ENCODE data around the gene CLIC5. TPM values are rescaled to one million over a fixed set of nuclear protein-coding genes. Genes with fewer than 3 reads are reported as not detected.
A peak's percentile ranks its signal among the peaks of the same experiment; 100 is the strongest.

The CLIC5 gene
- total and polyA plus RNA-seq, 5 donors from 2014 or later, result 0.76 to 4.7 (median 2.3) TPM

DNA sequence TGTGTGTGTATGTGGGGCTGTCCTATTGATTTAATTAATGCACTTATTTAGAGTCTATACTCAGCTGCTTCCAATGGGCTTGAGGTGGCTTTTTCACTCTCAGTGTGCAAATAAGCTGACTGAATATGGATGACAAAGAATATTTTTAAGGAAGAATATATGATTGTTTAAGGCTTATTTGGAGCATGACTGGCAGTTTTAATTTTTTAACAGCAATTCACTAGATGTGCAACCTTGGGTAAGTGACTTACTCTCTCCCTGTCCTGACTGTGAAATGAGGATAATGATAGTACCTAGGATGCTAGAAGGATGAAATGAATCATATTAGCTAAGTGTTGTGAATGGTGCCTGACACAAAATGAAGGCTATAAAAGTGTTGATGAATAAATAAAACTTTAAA, 67.9 kb downstream of the CLIC5 start:
- Mint-ChIP-seq H3K27ac (no peak overlapping the region), H3K36me3 (peaks cover 8% of the 10 kb centered on the region), H3K4me3 (no peak overlapping the region), H3K9me3 (peaks cover 0 to 2% (median 0%) of the 10 kb centered on the region in 7 donors), H3K27me3 (no peaks in the 10 kb centered on the region), H3K4me1 (no peaks in the 10 kb centered on the region)
- no peak overlapping the region for H3K27ac ChIP-seq (ENCODE audit: insufficient read depth, low read length, poor library complexity, severe bottlenecking)
- no peak overlapping the region for H3K4me3 ChIP-seq (ENCODE audit: low read depth, low read length)
- H3K36me3 ChIP-seq (ENCODE audit: control insufficient read depth, insufficient read depth, low read length), result no peaks in the 10 kb centered on the region
- ATAC-seq (ENCODE audit: low read depth in 2 of 2) (no peak), DNase-seq (no peak)
- H3K27me3 ChIP-seq (ENCODE audit: control insufficient read depth, insufficient read depth, low read length), result no peaks in the 10 kb centered on the region
- no peaks in the 10 kb centered on the region for H3K9me3 ChIP-seq (ENCODE audit: control insufficient read depth in 2 of 2, low read length in 2 of 2)
- H3K4me1 ChIP-seq (ENCODE audit: control insufficient read depth, insufficient read depth, low read length, poor library complexity, severe bottlenecking), result no peaks in the 10 kb centered on the region

DNA sequence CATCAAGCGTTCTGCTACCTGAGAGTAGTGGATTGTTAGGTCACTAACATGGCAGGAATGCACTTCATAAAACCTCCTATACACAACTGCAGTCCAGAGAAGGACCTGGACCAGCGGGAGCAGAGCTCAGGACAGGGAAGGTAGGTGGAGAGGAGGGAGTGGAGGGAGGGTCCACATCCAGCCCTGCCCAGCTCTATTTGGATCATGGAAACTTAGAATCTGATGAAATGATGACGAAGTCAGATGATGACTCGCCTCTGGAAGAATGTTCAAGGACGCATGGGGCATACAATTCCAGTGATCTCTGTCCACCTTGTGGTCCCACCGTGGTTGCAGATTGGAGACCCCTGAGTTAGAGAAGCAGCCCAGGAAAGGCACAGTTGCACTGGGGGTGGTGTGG, 68.8 kb downstream of the CLIC5 start:
- Histone ChIP-seq H3K4me1 (ENCODE audit: control insufficient read depth, insufficient read depth, low read length, poor library complexity, severe bottlenecking) (no peaks in the 10 kb centered on the region), H3K9me3 (ENCODE audit: control insufficient read depth in 2 of 2, low read length in 2 of 2) (no peaks in the 10 kb centered on the region), H3K4me3 (ENCODE audit: low read depth, low read length) (no peak overlapping the region), H3K27me3 (ENCODE audit: control insufficient read depth, insufficient read depth, low read length) (no peaks in the 10 kb centered on the region), H3K36me3 (ENCODE audit: control insufficient read depth, insufficient read depth, low read length) (no peaks in the 10 kb centered on the region), H3K27ac (ENCODE audit: insufficient read depth, low read length, poor library complexity, severe bottlenecking) (no peak overlapping the region)
- Mint-ChIP-seq H3K9me3 (peaks cover 0 to 2% (median 0%) of the 10 kb centered on the region in 7 donors), H3K36me3 (peaks cover 3% of the 10 kb centered on the region), H3K4me3 (no peak overlapping the region), H3K4me1 (no peaks in the 10 kb centered on the region), H3K27me3 (no peaks in the 10 kb centered on the region), H3K27ac (no peak overlapping the region)
- no peak for DNase-seq
- ATAC-seq (ENCODE audit: low read depth in 2 of 2), result no peak

DNA sequence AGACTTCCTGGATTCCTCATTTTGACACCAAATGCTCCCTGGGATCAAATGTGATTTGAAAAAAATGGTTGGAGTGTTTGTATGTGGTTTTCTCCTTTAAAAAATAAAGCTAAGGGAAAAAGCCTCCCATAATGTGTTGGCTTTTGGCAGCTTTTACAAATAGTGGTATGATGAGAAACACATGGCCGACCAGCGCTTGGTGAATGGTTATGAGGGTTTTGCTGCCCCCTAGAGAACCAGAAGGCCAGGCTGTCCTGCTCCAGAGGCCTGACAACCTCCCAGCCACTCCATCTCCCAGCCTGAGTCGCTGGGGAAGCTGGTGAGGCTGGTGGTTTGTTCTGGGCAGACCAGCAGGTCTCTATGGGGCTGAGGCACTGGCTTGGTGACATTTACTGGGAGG, 69.3 kb downstream of the CLIC5 start:
- Histone ChIP-seq H3K27me3 (ENCODE audit: control insufficient read depth, insufficient read depth, low read length) (no peaks in the 10 kb centered on the region), H3K36me3 (ENCODE audit: control insufficient read depth, insufficient read depth, low read length) (no peaks in the 10 kb centered on the region), H3K4me1 (ENCODE audit: control insufficient read depth, insufficient read depth, low read length, poor library complexity, severe bottlenecking) (no peaks in the 10 kb centered on the region), H3K27ac (ENCODE audit: insufficient read depth, low read length, poor library complexity, severe bottlenecking) (no peak overlapping the region), H3K4me3 (ENCODE audit: low read depth, low read length) (no peak overlapping the region), H3K9me3 (ENCODE audit: control insufficient read depth in 2 of 2, low read length in 2 of 2) (no peaks in the 10 kb centered on the region)
- Mint-ChIP-seq H3K27me3 (no peaks in the 10 kb centered on the region), H3K9me3 (peaks cover 0 to 2% (median 0%) of the 10 kb centered on the region in 7 donors), H3K27ac (no peak overlapping the region), H3K36me3 (peaks cover 2% of the 10 kb centered on the region), H3K4me1 (no peaks in the 10 kb centered on the region), H3K4me3 (no peak overlapping the region)
- DNase-seq (no peak), ATAC-seq (ENCODE audit: low read depth in 2 of 2) (no peak)

DNA sequence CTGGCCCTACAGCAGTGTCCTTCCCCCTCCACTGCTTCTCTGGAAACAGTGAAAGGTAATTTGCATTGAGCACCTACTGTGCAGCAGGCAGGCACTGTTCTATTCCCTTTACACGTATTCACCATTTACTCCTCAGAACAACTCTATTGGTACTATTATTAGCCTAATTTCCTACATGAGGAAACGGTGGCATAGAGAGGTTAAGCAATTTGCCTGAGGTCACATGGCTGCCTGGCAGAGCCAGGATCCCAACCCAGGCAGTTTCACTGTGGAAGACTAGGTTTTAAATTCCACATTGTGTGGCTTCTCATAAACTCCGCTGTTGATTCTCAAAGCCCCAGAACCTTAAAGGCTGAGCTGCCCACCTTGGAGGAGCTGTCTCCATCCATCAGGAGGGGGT, 72.7 kb downstream of the CLIC5 start:
- Mint-ChIP-seq H3K27ac (no peak overlapping the region), H3K9me3 (peaks cover 0 to 1% (median 0%) of the 10 kb centered on the region in 7 donors), H3K27me3 (peaks cover 4% of the 10 kb centered on the region), H3K4me1 (no peaks in the 10 kb centered on the region), H3K36me3 (no peaks in the 10 kb centered on the region), H3K4me3 (no peak overlapping the region)
- Histone ChIP-seq H3K4me1 (ENCODE audit: control insufficient read depth, insufficient read depth, low read length, poor library complexity, severe bottlenecking) (no peaks in the 10 kb centered on the region), H3K27me3 (ENCODE audit: control insufficient read depth, insufficient read depth, low read length) (no peaks in the 10 kb centered on the region), H3K4me3 (ENCODE audit: low read depth, low read length) (no peak overlapping the region), H3K9me3 (ENCODE audit: control insufficient read depth in 2 of 2, low read length in 2 of 2) (no peaks in the 10 kb centered on the region), H3K27ac (ENCODE audit: insufficient read depth, low read length, poor library complexity, severe bottlenecking) (no peak overlapping the region), H3K36me3 (ENCODE audit: control insufficient read depth, insufficient read depth, low read length) (no peaks in the 10 kb centered on the region)
- ATAC-seq (ENCODE audit: low read depth in 2 of 2), result no peak
- no peak for DNase-seq

DNA sequence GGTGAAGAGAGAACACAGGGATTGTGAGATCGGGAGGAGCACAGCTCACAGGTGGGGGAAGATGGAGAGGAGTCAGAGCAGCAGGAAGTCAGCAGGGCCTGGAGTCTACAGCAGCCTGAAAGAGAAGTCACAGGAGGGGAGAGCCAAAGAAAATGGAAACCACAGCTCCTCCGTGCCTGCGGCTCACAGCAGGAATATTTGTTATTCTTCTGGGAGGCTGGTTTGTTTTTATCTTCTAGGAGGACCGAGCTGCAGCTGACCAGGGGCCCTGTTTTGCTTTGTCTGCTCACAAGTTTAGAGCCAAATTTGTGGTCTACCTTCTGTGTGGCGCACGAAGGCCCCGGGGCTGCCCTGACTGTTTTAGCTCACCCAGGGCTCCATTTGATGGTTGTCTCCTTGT, 81.8 kb downstream of the CLIC5 start:
- Histone ChIP-seq H3K4me1 (ENCODE audit: control insufficient read depth, insufficient read depth, low read length, poor library complexity, severe bottlenecking) (no peaks in the 10 kb centered on the region), H3K4me3 (ENCODE audit: low read depth, low read length) (no peak overlapping the region), H3K36me3 (ENCODE audit: control insufficient read depth, insufficient read depth, low read length) (no peaks in the 10 kb centered on the region), H3K27ac (ENCODE audit: insufficient read depth, low read length, poor library complexity, severe bottlenecking) (no peak overlapping the region), H3K27me3 (ENCODE audit: control insufficient read depth, insufficient read depth, low read length) (no peaks in the 10 kb centered on the region), H3K9me3 (ENCODE audit: control insufficient read depth in 2 of 2, low read length in 2 of 2) (no peaks in the 10 kb centered on the region)
- H3K36me3 Mint-ChIP-seq, result no peaks in the 10 kb centered on the region
- peaks cover 0 to 3% (median under 1%) of the 10 kb centered on the region in 4 donors for H3K4me1 Mint-ChIP-seq
- ATAC-seq (ENCODE audit: low read depth in 2 of 2), result no peak
- DNase-seq, result no peak
- peaks cover 0 to 1% (median 0%) of the 10 kb centered on the region in 7 donors for H3K9me3 Mint-ChIP-seq
- no peak overlapping the region for H3K4me3 Mint-ChIP-seq
- peaks cover 8% of the 10 kb centered on the region for H3K27me3 Mint-ChIP-seq
- H3K27ac Mint-ChIP-seq, result no peak overlapping the region

DNA sequence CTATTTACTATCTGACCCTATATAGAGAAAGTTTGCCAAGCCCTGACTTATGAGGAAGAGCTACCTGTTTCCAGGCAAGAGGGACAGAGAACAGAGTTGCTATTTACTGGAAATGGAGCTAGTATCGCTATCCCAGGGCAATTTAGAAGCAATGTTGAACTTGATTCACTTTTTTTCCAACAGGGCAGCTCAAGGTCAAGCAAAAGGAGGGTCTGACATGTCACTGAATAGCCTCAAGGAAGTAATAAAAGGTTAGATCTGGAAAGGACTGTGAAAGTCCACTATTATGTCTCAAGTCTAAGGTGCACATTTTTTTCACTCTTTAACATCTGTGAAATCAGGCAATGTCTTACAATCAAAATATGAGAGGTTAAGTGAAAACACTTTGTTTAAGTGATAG, 84.4 kb downstream of the CLIC5 start:
- no peaks in the 10 kb centered on the region for H3K27me3 ChIP-seq (ENCODE audit: control insufficient read depth, insufficient read depth, low read length)
- Mint-ChIP-seq H3K27ac (no peak overlapping the region), H3K9me3 (no peaks in the 10 kb centered on the region), H3K4me3 (no peak overlapping the region), H3K27me3 (peaks cover 4% of the 10 kb centered on the region), H3K36me3 (peaks cover 3% of the 10 kb centered on the region), H3K4me1 (peaks cover 0 to 3% (median under 1%) of the 10 kb centered on the region in 4 donors)
- no peak for ATAC-seq (ENCODE audit: low read depth in 2 of 2)
- H3K36me3 ChIP-seq (ENCODE audit: control insufficient read depth, insufficient read depth, low read length), result no peaks in the 10 kb centered on the region
- no peak overlapping the region for H3K4me3 ChIP-seq (ENCODE audit: low read depth, low read length)
- no peak overlapping the region for H3K27ac ChIP-seq (ENCODE audit: insufficient read depth, low read length, poor library complexity, severe bottlenecking)
- no peak for DNase-seq
- no peaks in the 10 kb centered on the region for H3K9me3 ChIP-seq (ENCODE audit: control insufficient read depth in 2 of 2, low read length in 2 of 2)
- no peaks in the 10 kb centered on the region for H3K4me1 ChIP-seq (ENCODE audit: control insufficient read depth, insufficient read depth, low read length, poor library complexity, severe bottlenecking)

DNA sequence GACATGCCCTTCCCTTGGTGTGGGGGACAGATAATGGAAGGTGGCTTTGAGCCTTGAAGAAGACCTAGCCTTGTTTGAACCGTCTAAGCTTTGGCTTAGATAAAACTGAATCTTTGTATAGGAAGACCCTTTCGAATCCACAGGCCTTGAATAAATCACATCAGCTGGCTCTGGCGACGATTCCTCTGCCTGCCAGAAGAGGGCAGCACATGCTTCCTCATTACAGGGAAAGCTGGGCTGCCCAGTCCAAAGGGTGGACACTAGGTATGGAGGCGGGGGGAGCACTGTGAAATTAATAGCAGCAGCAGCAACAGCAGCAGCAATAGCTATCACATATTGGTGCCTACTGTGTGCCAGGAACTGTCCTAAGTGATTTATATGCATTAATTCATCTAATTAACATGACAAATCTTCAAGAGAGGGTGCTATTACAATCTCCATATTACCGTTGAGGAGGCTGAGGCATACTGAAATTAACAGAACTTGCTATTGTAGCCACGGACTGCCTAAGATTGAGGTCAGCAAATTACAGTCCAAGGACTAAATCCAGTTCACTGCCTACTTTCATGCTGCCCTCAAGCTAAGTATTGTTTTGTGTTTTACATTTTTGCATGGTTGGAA, 85.1 kb downstream of the CLIC5 start:
- no peaks in the 10 kb centered on the region for H3K9me3 Mint-ChIP-seq

More for the DNA sequence above, 85.1 kb downstream of the CLIC5 start:
- ATAC-seq (ENCODE audit: low read depth in 2 of 2), result peak in 1 of 2 donors; percentile 33
- Mint-ChIP-seq H3K4me3 (peak overlapping the region in 1 of 4 donors; percentile 28), H3K36me3 (peaks cover 3% of the 10 kb centered on the region), H3K27ac (no peak overlapping the region), H3K4me1 (peaks cover 0 to 3% (median under 1%) of the 10 kb centered on the region in 4 donors), H3K27me3 (peaks cover 4% of the 10 kb centered on the region)
- H3K27ac ChIP-seq (ENCODE audit: insufficient read depth, low read length, poor library complexity, severe bottlenecking), result no peak overlapping the region
- no peaks in the 10 kb centered on the region for H3K27me3 ChIP-seq (ENCODE audit: control insufficient read depth, insufficient read depth, low read length)
- H3K4me1 ChIP-seq (ENCODE audit: control insufficient read depth, insufficient read depth, low read length, poor library complexity, severe bottlenecking), result no peaks in the 10 kb centered on the region
- peak; percentile 17 to 53 (median 31) for DNase-seq
- H3K4me3 ChIP-seq (ENCODE audit: low read depth, low read length), result no peak overlapping the region
- no peaks in the 10 kb centered on the region for H3K9me3 ChIP-seq (ENCODE audit: control insufficient read depth in 2 of 2, low read length in 2 of 2)
- H3K36me3 ChIP-seq (ENCODE audit: control insufficient read depth, insufficient read depth, low read length), result no peaks in the 10 kb centered on the region

Data from CD4-positive, CD25-positive, alpha-beta regulatory T cell (primary cell).